Fibroblast of skin of right biceps (primary cell): ENCODE measurements around the gene TMCO2.
"Not testable (repeated sequence)": the region's sequence is repeated elsewhere in the genome, so short reads cannot be mapped to it uniquely, and the experiment has no call there.

ENCODE experiments used
- DNase-seq: peaks from one replicate; pipeline ENCODE4 v3.0.0-alpha.2; 2013

Gene TMCO2

DNA sequence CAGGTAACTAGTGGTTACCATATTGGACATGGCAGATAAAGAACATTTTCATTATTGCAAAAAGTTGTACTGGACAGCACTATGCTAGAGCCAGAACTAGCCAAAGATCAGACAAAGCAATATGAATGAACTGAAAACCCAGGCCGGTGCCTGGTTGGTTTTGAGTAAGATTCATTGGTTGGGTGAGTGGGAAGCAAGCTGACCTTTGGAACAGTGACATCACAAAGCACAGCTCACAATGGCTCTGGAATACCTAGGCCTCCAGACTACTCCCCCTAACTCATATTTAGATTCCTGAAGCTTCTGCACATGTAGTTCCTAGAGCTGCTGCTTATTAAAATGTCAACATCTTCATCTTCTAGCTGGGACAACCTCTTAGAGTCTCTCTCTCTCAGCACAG is at the start of gene TMCO2:
TMCO2 (plus strand) TSS at position 283 of the 400 bp plus-strand sequence; CDS start at position 340, 57 bp downstream.
- no peak for DNase-seq

DNA sequence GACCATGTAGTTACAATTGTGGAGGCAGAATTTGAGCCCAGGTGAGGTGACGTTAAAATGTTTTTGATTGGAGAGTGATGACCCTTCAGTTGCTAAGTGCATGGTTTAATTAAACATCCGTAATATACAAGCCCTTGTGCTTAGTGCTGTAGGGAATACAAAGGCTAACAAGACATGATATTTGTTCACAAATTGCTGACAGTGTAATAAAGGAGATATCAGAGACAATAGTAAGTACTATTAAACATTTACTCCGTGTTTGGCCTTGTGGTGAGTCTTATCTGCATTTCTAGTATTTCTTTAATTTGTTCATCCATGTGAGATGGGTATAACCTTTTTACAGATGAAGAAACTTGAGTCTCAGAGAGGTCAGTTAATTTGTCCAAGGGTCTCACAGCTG is 48.6 kb upstream of the TMCO2 start:
- no peak for DNase-seq

DNA sequence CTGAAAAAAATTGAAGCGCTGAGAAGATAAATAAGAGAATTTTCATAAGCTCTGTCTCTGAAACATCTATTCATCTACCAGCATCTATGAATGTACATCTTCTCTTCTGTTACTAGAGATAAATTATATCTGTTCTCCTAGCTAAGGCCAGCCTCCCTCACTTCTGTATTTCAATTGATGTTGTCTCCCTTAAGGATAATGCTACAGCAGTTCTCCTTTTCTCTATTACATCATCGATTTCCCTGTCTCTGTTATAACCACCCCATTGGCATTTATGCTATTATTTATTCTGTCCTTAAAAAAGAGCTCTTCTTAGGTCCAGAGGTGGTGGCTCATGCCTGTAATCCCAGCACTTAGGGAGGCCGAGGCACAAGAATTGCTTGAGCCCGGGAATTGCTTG is 42.9 kb upstream of the TMCO2 start:
- no peak for DNase-seq

DNA sequence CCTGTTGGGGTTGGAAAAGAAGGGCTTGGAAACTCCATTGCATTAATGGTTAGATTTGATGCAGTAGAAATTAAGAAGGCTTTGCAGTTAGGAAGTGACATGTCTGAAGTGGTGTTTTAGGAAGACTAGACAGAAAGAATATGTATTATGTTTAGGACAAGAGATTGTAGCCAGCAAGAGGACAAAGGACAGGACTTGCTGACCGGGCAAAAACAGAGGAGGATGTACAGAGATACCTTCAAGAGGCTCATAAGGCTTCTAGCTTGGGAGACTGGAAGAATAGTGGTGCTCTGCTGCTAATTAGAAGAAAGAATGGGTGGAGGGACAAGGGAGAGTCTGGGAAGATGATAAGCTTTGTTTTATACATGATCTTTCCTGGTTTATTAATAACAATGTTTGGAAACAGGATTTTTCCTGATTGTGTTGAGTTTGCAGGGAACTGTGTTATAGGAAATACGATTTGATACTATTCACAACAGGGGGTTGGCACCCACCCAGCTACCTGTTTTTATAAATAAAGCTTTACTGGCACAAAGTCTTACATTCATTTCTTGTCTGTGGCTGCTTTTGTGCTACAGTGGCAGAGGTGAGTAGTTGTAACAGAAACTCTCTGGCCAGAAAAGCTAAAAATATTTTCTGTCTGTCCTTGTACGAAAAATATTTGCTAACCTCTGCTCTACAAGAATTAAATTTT is 37.1 kb upstream of the TMCO2 start:
- no peak for DNase-seq

DNA sequence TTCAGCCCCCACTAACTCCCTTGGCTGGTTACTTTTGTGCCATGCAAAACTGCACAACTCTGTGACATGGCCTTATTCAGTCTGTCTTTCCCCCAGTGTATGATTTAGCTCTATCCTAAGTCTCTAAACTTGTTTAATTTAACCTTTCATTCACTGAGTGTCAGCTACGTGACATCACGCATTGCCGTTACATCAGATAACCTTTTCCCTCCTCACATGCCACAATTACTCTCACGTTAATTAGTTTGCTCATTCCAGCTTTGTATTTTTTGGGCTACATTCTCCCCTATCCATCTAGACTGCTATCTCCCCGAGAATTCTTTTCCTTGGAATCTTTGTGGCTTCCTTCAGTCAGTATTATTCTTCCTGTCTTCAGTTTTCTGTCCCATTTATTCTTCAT is 29.4 kb upstream of the TMCO2 start:
- DNase-seq = no peak

DNA sequence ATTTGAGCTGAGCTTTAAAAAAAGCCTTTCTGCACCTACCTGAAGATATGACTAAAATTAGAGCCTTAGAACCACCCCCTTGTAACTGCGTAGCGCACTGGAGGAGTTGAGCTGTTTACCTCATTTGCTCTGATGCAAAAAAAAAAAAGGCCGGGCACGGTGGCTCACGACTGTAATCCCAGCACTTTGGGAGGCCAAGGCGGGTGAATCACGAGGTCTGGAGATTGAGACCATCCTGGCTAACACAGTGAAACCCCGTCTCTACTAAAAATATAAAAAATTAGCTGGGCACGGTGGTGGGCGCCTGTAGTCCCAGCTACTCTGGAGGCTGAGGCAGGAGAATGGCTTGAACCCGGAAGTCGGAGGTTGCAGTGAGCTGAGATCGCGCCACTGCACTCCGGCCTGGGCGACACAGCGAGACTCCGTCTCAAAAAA is 26.2 kb upstream of the TMCO2 start:
- DNase-seq = not testable (repeated sequence)

DNA sequence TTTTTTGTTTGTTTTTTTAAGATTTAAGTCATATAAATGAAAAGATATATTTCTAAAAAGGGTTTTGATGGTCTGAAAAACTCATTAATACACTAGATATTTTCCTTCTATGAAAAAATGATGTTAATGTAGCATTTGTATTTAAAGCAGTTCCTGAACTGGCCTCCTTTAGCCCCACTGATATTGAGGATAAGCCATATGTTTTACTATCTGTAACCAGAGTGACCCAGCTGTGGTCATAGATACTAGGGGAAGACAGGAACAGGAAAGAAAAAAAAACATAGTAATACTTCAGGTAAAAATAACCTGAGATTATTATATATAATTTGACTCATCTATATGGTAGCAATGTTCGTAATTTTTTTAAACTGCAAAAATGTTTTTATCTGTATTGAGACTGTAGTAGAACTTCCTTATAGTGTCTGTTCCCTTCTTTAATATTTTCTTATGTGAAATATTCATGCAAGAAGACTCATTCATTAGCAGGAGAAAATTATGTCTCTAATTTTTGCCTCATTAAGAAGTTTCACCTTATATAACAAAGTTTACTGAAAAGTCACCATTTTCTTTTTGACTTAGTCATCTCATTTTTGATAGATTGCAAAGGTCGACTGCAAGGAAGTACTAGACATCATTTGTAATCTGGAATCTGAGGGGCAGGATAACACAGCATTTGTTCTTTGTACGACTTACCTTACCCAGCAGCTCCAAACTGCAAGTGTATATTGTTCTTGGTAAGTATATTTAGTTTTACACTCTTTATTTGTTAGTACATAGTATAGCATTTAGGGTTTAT is 25.6 kb upstream of the TMCO2 start:
- DNase-seq = no peak

DNA sequence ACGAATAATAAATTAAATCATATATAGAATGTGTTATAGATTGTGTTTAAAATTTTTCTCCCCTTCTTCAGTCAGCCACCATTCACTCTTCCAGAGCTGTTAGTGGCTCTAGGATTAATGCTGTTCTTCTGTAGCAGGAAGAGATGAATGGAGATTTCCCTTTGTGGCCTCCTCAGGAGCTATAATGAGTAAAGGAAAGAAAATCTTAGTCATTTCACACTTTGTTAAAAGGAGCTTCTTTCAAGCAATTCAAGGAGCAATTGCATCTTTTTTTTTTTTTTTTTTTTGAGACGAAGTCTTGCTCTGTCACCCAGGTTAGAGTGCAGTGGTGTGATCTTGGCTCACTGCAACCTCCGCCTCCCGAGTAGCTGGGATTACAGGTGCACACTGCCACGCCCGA is 23.7 kb upstream of the TMCO2 start:
- DNase-seq = no peak

DNA sequence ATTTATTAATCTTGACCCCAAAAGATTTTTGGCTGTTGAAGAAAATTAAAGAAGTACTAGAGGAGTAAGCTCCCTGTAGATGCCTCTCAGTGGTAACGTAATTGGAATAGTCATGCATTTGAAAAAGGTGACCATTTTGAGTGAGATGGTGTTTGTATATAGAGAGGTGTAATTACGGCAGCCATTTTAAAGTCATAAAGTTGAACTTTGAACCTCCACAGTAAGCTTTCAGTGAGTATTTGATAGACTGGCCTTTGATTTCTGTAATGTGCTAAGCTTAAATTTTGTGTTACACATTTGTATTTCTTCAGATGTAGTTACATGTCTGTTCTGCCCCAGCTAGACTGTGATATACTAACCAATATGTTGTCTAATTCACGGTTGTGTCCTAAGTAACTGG is 21.5 kb upstream of the TMCO2 start:
- no peak for DNase-seq

DNA sequence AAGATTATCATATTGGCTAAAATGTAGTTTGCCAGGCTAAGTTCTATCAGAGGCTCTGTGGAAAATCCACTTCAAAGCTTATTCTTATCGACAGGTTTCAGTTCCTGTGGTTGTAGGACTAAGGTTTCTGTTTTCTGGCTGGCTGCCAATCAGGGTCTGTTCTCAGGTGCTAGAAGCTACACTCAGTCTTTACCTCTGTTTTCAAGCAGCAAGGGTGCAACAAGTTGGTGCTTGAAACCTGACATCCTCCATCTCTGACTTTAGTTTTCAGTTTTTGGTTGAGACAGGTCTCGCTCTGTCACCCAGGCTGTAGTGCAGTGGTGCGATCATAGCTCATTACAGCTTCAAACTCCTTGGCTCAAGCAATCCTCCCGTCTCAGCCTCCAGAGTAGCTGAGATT is 15.3 kb upstream of the TMCO2 start:
- no peak for DNase-seq

DNA sequence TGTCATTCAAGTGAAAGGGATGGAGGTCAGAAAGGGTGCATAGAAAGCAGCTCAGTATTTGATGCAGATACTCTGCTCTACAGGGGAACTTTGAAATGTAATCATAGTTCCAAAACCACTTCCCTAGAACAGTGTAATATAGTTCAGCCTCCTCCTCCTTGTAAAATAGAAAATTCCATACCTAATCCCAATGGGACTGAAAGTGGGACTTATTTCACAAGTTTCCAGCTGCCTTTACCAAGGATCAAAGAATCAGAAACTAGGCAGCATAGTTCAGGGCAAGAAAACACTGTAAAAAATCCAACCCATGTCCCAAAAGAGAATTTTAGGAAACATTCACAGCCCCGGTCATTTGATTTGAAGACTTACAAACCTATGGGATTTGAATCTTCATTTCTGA is 8.1 kb upstream of the TMCO2 start:
- peak; percentile 24 for DNase-seq

DNA sequence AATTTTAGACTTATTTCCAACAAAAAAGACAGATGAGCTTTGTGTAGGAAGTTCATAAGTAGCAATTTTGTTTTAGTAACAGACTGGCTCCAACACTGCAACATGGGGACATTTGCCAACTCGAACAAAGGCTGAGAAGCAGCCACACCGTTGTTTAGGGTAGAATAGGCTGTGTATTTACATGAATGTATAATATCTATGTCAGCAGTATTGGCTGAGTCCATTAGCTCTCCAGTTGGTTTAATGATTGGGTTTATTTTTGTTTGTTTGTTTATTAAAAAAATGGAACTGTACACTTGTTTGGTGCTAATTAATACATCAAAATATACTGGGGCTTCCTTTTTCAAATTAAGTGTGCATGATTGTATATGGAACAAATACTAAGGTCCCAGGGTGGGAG is 7.3 kb upstream of the TMCO2 start:
- DNase-seq = no peak

DNA sequence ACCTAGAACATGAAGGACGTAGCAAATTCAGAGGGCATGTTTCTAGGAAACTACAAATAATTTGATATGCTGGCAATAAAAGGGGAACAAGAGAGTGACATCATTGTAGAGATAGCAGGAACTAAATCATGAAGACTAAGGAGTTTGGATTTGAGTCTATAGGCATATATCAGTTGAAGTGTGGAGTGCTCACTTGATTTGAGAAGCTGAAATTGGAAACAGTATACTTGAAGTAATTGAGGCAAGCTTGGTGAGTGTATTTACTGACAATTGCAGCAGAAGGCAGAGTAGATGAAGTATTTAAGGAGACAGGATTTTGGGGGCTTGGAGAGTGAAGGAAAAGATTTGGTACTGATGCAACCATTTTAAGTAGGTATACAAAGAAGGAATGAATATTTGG is 6.4 kb upstream of the TMCO2 start:
- DNase-seq = no peak

DNA sequence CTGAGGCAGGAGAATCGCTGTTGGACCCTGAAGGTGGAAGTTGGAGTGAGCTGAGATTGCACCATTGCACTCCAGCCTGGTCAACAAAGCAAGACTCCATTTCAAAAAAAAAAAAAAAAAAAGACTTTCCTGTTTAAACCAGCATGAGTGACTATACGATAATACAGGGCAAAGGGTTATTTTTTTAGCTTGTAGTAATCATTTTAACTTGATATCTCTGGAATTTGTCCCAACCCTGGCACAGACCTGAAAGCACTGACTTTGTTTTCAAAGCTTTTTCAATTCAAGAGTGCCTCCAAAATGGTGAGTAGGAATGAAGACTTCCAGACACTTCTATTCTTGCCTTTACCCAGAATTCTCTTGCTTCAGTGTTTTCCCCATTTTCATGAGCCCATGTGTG is 4.4 kb upstream of the TMCO2 start:
- peak; percentile 20 for DNase-seq

DNA sequence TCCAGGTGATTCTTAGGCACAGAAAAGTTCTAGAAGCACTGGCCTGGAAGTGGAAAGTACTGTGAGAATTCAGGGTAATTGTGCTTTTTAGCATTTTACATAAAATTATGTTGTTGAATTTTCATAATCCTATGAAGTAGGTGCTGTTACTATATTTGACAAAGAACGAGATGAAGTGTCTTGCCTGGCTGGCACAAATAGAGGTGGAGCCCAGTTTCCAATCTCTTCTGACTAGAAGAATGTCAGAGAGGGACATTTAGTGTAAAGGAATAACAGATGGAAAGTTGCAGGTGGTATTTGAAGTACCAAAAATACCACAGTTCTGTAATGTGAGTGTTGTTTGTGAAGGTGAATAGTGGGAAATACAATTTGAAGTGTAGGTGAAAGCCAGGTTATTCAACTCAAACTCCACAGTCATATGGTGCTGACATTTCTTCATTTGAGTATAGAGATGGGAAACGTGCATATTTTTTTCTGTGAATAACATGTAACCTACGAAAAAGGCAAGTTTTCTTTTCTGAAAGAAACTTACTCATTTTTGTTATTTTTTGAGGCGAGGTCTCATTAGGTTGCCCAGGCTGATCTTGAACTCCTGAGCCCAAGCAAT is 3.5 kb upstream of the TMCO2 start:
- DNase-seq = no peak

DNA sequence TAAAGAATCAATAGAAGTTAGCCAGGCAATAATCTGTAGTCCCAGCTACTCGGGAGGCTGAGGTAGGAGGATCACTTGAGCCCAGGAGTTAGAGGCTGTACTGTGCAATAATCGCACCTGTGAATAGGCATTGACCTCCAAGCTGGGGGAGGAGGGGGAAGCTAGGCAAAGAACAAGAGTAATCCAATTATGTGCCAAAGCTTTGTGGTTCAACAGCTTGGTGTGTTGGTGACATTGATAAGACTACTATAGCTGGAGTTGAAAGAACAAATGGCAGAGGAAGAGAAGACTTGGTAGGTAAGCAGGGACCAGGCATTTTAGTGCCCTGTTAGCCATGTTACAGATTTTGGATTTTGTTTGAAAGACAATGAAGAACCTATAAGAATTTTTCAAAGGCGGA is 2.1 kb upstream of the TMCO2 start:
- no peak for DNase-seq

DNA sequence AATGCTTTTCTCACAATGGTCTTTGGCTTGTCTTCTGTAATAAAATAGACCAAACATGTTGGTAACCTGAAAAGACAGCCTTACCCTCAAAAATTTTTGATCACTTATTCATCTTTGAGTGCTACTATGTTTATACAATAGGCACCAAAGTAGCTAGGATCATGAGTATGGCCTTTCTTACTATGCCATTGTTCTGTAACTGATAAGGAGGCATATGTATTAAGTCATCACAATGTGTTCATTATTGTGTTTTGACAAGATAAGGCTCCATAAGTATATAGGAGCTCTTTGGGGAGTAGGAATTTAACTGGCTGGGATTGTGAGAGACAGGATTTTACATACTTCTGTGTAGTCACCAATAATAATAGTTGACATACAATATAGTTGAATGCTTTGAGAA is 675 bp downstream of the TMCO2 start:
- DNase-seq = no peak

DNA sequence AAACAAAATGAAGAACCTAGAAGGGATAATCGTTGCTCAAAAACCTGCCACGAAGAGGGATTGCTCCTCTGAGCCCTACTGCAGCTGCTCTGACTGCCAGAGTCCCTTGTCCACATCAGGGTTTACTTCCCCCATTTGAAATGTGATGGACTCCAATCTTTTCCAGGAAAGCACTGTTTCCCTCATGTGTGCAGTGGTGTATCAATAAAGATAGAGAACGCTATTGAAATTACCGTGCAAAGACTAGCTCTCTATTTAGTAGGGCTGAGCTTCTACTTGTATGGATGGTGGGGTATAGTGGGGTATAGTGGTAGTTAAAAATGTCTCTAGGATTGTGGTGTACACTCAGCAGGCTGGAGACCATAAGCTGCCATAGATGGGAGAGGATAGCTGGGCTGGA is 3.7 kb downstream of the TMCO2 start:
- no peak for DNase-seq

DNA sequence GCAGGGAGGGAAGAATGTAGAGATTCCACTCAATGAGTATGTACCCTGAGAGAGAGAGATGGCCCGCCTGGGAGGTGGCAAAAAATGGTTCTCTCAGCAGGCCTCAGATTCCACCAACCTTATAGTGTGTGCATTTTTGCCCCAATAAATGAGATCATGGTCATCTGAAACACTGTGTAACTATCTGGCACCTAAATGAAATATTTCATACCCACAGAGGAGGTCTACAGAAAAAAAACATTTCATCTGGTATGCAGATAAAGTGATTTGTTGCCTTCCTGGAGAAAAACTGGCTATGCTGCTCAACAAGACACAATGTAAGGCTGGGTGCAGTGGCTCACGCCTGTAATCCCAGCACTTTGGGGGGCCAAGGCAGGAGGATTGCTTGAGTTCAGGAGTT is 4.9 kb downstream of the TMCO2 start:
- peak; percentile 21 for DNase-seq

DNA sequence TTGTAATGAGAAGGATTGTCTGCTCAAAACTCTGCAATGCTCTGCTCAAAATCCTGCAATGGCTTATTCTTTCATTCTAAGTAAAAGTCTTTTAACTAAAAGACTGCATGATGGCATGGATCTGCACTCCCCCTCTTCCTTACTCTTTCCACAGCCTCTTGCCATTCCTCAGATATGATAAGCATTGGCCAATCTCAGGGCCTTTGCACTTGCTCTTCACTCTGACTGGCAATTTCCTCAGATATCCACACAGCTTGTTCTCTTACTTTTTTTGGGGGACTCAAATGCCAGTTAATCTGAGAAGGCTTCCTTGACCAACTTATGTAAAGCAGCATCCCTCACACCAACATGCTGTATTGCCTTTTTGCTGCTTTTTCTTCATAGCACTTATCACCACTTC is 7.5 kb downstream of the TMCO2 start:
- no peak for DNase-seq

DNA sequence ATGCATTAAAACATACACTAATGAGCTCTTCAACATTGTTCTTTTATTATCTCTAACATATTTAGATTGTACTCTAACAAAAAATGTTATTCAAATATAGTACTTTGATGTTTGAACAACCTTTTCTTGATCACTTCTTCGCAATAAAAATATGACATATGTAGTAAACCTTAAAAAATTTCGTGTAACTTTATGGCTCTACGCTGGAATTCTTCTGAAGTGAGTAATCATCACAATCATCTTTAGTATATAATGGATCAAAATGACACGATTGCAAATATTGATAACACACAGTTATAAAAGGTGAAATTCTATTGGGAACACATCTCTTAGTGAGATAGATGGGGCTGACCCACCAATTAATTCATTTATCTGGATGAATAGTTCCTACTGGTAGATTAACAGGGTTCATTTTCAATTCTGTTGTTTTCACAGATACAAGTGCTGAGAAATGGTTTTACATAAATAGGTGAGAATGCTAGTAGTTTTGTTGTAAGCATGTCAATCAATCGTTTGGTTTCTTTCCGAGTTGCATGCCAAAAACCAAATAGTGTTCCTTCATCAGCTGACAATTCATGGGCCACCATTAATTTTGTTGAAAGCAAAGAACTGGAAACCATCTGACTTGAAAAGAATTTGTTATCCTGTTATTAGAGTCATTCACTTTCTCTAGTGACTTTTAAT is 8.8 kb downstream of the TMCO2 start:
- DNase-seq = no peak

DNA sequence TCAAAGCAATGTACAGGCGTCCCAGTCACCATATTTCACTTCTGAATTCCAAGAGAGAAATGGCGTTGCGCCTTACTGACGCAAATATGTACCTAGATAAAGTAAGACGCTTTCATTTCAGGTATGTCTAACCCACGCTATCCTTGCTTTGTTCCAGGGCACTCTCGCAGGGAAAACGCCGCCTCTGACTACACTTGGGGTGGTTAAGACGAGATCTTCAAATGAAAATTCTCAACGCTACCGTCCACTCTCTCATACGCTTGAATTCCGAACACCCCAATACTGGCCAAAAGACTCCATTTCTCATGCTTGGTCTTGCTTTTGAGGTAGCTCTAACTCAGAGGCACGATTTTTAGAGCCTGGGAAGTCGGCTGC is 9.6 kb downstream of the TMCO2 start:
- DNase-seq = no peak

DNA sequence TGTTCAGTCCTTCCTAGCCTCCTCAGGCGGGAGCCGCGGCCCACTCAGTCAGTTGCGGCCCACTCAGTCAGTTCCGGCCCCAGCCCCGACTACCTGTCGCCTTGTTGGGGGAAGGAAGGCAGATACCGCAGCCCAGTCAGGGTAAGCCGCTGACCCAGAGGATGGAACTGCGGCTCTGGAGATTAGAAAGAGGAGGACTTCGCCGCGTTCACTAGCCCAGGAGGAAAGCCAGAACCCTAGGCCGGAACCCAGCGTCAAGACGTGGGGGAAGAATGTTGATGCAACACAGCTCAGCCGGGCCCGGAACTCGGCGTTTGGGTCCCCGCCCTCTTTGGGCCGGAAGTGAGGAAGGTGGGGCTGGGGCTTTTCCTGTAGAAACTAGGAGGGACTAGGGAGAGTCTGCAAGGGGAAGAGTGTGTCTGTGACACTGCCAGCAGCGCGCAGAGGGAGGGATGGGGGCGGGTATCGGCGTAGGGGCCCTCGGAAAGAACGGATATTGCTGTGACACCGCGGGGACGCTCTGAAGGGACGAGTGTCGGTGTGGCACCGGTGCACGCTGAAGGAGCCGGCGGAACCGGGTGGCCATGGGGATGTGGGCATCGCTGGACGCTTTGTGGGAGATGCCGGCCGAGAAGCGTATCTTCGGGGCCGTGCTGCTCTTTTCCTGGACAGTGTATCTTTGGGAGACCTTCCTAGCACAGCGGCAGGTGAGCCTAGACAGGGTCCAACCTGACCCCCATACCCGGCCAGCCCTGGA is 10.1 kb downstream of the TMCO2 start, which contains the start of gene ZMPSTE24:
ZMPSTE24 (plus strand) TSS at position 549 of the 757 bp plus-strand sequence; CDS start at position 585, 36 bp downstream.
- peak; percentile 99 for DNase-seq
